HEK293 (cell line): ENCODE data around the gene PICALM.
A peak's percentile ranks its signal among the peaks of the same experiment; 100 is the strongest.

Source experiments
- CTCF ChIA-PET: fragments of 350-600 bp; formaldehyde crosslinking; extraction: SDS; loops from one replicate; lab custom pipeline; 2021; ENCODE audit warnings: antibody characterized with exemption; lab: Yijun Ruan, JAX
- POLR2A ChIA-PET: fragments of 300-600 bp; formaldehyde crosslinking; extraction: SDS; loops from one replicate; lab custom pipeline; 2020; ENCODE audit warnings: antibody characterized with exemption, inconsistent platforms; lab: Yijun Ruan, JAX
- H3K27ac ChIP-seq: fragments of 200-500 bp; sonication (Bioruptor generic); 2 replicates; pipeline ENCODE4 v1.5.1; 2014; ENCODE audit warnings: low read depth, low read length, control low read depth, inconsistent platforms; ENCODE audit errors: extremely low read depth
- H3K36me3 ChIP-seq, 2 experiments: fragments of 200-500 bp in 1 of 2; sonication (Bioruptor generic) in 1 of 2; 1 replicate in 1 of 2; 2 replicates in 1 of 2; pipeline ENCODE4 v1.5.1; 2014 to 2017; ENCODE audit warnings: inconsistent platforms in 2 of 2, low read length in 2 of 2; ENCODE audit not compliant: control insufficient read depth in 2 of 2, insufficient read depth in 1 of 2
- H3K4me1 ChIP-seq: fragments of 200-500 bp; sonication (Bioruptor generic); 2 replicates; pipeline ENCODE4 v1.5.1; 2014; ENCODE audit warnings: mild to moderate bottlenecking, low read length, inconsistent platforms; ENCODE audit not compliant: control insufficient read depth, insufficient read depth
- H3K4me3 ChIP-seq: 2 replicates; pipeline ENCODE4 v1.5.1; 2011; ENCODE audit warnings: low read depth, mild to moderate bottlenecking, control low read depth, low read length, moderate library complexity
- H3K9me3 ChIP-seq: fragments of 200-500 bp; sonication (Bioruptor generic); 2 replicates; pipeline ENCODE4 v1.5.1; 2014; ENCODE audit warnings: low read depth, low read length, inconsistent platforms; ENCODE audit not compliant: control insufficient read depth, insufficient read depth
- SETDB1 ChIP-seq: IDR thresholded peaks from one replicate; pipeline ENCODE4 v1.6.1; 2017; ENCODE audit warnings: mild to moderate bottlenecking, low read length, moderate library complexity, mixed read lengths; ENCODE audit not compliant: insufficient read length
- SP7 ChIP-seq: fragments of 450-650 bp; formaldehyde crosslinking; IDR thresholded peaks from 2 replicates; pipeline ENCODE4 v1.5.1; 2016; ENCODE audit warnings: missing biosample characterization, missing genetic modification characterization
- ZBTB10 ChIP-seq: fragments of 450-650 bp; formaldehyde crosslinking; IDR thresholded peaks from 2 replicates; pipeline ENCODE4 v1.5.1; 2016; ENCODE audit warnings: missing biosample characterization, missing genetic modification characterization
- ZBTB11 ChIP-seq: fragments of 450-650 bp; formaldehyde crosslinking; conservative IDR thresholded peaks from 2 replicates; pipeline ENCODE4 v1.5.1; 2016; ENCODE audit warnings: low read depth, missing biosample characterization, missing genetic modification characterization
- ZBTB26 ChIP-seq: fragments of 450-650 bp; formaldehyde crosslinking; optimal IDR thresholded peaks from 2 replicates; pipeline ENCODE3; 2016; ENCODE audit warnings: missing biosample characterization, mild to moderate bottlenecking, missing genetic modification characterization
- ZBTB44 ChIP-seq: fragments of 450-650 bp; IDR thresholded peaks from 2 replicates; pipeline ENCODE4 v1.5.1; 2018; ENCODE audit warnings: missing biosample characterization, mild to moderate bottlenecking, missing genetic modification characterization
- ZNF350 ChIP-seq: fragments of 450-650 bp; formaldehyde crosslinking; IDR thresholded peaks from 2 replicates; pipeline ENCODE4 v1.5.0; 2017; ENCODE audit warnings: missing biosample characterization, mild to moderate bottlenecking, missing genetic modification characterization
- TF ChIP-seq, protein P1 (sequence below): fragments of 450-650 bp; formaldehyde crosslinking; IDR thresholded peaks from 2 replicates; pipeline ENCODE4 v1.5.1; 2016; ENCODE audit warnings: missing biosample characterization, missing genetic modification characterization
- TF ChIP-seq, protein P2 (sequence below): fragments of 450-650 bp; formaldehyde crosslinking; IDR thresholded peaks from 2 replicates; pipeline ENCODE4; 2016; ENCODE audit warnings: missing biosample characterization, missing genetic modification characterization

PICALM gene

DNA sequence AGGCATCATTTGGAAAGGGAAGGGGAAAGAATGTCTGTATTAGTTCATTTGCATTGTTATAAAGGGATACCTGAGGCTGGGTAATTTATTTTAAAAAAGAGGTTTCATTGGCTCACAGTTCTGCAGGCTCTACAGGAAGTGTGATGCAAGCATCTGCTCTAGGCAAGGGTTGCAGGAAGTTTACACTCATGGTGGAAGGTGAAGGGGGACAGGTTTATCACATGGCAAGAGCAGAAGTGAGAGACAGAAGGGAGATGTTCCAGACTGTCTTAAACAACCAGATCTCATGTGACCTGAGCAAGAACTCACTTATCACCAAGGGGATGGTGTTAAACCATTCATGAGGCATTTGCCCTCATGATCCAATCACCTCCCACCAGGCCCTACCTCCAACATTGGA lies 123.1 kb downstream of the PICALM start:
- Histone ChIP-seq H3K9me3 (no peaks in the 10 kb centered on the region), H3K36me3 (no peaks in the 10 kb centered on the region), H3K27ac (no peak overlapping the region), H3K4me3 (no peak overlapping the region), H3K4me1 (no peaks in the 10 kb centered on the region)
- CTCF ChIA-PET = interaction anchor here (0.7 to 1.2 kb wide), 3 partner anchors 17 to 462 kb away, joined by 3 to 4 read pairs (median 3); no protein-coding TSS in a partner anchor
- POLR2A ChIA-PET = no interaction called here
- TF ChIP-seq ZNF350 (no peak), SP7 (no peak), ZBTB11 (tag by site-specific recombination) (no peak)

DNA sequence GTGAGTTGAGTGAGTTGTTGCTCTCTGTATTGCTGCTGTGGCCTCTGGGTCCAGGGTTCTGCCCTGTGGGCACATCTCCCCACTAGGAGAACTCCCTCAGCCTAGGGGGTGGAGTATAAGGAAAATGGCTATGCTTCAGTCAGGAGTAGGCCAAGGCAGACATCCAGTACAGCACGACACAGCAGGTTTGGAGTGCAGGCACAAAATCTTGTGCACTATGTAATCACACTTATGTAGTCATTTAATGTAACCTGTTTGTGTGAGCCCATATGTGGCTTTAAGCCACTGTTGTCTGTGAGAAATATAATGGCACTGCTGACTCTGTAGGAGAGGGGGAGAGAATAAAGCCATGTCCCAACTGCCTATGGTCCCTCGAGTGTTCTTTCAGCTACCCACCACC lies 123.6 kb downstream of the PICALM start:
- POLR2A ChIA-PET = no interaction called here
- Histone ChIP-seq H3K4me1 (no peaks in the 10 kb centered on the region), H3K9me3 (no peaks in the 10 kb centered on the region), H3K36me3 (no peaks in the 10 kb centered on the region), H3K27ac (no peak overlapping the region), H3K4me3 (no peak overlapping the region)
- CTCF ChIA-PET = interaction anchor here (0.7 to 1.2 kb wide), 2 partner anchors 462 kb away, joined by 3 read pairs; no protein-coding TSS in a partner anchor
- TF ChIP-seq, protein P1, sequence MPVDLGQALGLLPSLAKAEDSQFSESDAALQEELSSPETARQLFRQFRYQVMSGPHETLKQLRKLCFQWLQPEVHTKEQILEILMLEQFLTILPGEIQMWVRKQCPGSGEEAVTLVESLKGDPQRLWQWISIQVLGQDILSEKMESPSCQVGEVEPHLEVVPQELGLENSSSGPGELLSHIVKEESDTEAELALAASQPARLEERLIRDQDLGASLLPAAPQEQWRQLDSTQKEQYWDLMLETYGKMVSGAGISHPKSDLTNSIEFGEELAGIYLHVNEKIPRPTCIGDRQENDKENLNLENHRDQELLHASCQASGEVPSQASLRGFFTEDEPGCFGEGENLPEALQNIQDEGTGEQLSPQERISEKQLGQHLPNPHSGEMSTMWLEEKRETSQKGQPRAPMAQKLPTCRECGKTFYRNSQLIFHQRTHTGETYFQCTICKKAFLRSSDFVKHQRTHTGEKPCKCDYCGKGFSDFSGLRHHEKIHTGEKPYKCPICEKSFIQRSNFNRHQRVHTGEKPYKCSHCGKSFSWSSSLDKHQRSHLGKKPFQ (tag by site-specific recombination) = no peak
- TF ChIP-seq, protein P2, sequence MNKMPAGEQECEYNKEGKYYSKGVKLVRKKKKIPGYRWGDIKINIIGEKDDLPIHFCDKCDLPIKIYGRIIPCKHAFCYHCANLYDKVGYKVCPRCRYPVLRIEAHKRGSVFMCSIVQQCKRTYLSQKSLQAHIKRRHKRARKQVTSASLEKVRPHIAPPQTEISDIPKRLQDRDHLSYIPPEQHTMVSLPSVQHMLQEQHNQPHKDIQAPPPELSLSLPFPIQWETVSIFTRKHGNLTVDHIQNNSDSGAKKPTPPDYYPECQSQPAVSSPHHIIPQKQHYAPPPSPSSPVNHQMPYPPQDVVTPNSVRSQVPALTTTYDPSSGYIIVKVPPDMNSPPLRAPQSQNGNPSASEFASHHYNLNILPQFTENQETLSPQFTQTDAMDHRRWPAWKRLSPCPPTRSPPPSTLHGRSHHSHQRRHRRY (tag by site-specific recombination) = no peak
- TF ChIP-seq SETDB1 (peak; percentile 42), ZBTB26 (no peak), ZBTB44 (no peak), ZBTB10 (tag by site-specific recombination) (no peak)
